GM11168 (cell line): ENCODE measurements around the gene SNX18.
"Not testable (repeated sequence)": the region's sequence is repeated elsewhere in the genome, so short reads cannot be mapped to it uniquely, and the experiment has no call there.

Experiments
- in situ Hi-C: fragments of 300-500 bp; cut with MboI; formaldehyde crosslinking; loops from one replicate; pipeline ENCODE4 v1.12.0; 2022; ENCODE audit warnings: low sequenced_read_pairs; ENCODE audit not compliant: unreplicated experiment

Gene SNX18

DNA sequence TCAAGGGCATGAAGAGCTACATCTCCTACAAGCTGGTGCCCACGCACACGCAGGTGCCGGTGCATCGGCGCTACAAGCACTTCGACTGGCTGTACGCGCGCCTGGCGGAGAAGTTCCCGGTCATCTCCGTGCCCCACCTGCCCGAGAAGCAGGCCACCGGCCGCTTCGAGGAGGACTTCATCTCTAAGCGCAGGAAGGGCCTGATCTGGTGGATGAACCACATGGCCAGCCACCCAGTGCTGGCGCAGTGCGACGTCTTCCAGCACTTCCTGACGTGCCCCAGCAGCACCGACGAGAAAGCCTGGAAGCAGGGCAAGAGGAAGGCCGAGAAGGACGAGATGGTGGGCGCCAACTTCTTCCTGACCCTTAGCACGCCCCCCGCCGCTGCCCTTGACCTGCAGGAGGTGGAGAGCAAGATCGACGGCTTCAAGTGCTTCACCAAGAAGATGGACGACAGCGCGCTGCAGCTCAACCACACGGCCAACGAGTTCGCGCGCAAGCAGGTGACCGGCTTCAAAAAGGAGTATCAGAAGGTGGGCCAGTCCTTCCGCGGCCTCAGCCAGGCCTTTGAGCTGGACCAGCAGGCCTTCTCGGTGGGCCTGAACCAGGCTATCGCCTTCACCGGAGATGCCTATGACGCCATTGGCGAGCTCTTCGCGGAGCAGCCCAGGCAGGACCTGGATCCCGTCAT lies 1.4 kb downstream of the SNX18 start:
- in situ Hi-C loops = loop anchor here (10.0 kb wide), 1 partner anchor 336 kb away; no protein-coding TSS in a partner anchor

DNA sequence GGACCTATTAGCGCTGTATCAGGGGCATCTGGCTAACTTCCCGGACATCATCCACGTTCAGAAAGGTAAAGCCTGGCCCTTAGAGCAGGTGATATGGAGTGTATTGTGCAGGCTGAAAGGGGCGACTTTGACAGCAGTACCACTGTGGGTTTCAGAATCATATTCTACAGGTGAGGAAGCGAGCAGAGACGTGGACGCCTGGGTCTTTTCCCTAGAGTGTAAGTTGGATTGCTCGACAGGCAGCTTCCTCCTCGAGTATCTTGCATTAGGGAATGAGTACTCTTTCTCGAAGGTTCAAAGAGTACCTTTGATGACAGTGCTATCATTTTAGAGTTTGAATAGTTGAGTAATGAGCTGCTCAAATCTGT lies 1.9 kb downstream of the SNX18 start:
- in situ Hi-C loops = loop anchor here (10.0 kb wide), 1 partner anchor 335 kb away; no protein-coding TSS in a partner anchor

DNA sequence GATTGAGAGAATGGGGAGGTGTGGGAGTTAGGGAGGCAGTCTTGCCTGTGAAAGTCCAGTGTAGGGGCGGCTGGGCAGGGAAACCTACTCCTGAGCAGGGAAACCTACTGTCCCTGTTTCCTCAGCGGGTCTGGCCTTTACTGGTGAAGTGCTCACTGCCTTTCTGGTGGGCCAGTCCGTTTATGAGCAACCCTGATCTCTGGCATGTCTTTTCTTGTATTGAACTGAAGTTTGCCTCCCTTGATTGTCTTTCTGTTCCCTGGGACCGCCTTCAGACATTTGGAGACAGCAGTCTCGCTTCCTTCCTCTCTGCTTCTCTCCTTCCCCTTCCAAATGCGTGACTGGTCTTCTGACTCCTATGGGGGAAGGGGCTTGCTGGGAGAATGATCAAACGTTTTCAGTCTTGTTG lies 2.9 kb downstream of the SNX18 start:
- in situ Hi-C loops = loop anchor here (10.0 kb wide), 1 partner anchor 314 kb away; no protein-coding TSS in a partner anchor

DNA sequence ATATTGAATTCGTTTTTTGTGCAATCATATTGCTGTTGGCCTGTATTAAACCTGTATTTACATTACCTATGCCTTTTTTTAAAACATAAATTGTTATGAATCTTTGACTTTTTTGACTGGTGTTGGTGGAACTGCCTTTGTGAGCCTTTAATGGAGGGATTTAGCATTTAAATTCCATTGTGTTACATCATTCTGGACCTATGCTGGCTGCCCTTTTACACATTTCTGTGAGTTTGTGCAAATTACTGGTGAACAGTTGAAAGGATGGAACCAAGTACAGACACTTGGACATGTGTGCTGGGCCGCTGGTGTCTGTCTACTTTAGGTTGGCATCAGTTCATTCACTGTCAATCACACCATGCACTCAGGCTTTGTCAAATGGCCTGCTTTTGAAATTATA lies 3.4 kb downstream of the SNX18 start:
- in situ Hi-C loops = loop anchor here (10.0 kb wide), 1 partner anchor 314 kb away; no protein-coding TSS in a partner anchor

DNA sequence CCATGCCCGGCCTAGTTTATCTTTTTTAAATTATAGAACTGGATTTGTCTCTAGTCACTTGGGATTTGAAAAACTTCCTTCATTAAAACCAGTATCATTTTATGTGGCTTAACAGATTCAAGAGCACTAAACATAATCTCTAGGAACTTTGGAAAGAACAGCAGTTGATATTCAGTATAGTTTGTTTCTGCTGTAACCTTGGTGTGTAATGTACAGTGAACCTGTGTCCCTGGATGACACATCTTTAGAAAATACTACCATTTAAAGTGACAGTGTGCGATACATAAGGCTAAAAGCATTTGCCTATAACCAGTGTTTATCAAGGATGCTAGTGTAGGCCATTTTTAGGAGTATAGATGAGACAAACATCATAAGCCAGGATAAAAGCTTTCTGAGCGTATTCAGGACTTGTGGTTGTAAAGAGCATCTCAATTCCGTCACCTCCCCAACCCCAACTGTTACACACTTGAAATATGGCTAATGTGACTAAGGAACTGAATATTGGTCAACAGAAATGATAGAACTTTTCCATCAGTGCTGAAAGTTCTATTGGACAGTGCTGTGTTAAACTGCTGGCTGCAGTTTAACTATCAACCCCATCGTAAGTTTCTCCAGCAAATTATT lies 4.4 kb downstream of the SNX18 start:
- in situ Hi-C loops = loop anchor here (10.0 kb wide), 1 partner anchor 313 kb away; no protein-coding TSS in a partner anchor

DNA sequence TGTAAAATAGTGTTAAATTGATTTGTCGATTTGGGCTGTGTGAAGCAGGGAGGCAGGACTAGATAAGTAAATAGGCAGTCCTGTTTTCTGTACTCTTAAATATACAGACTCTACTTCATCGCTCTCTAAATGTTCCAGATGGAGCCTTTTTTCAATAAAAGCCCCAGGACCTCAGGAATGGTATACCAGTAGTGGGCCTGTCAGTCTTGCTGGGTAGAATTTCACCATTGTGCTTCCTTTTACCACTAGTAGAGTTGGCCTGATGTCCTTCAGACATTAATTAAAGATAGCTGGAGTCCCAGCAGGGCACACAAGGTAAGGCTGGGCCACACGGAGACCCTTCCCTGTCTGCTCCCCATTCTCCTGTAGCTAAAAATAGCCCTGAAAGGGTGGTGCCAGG lies 6.0 kb downstream of the SNX18 start:
- in situ Hi-C loops = loop anchor here (10.0 kb wide), 1 partner anchor 311 kb away; no protein-coding TSS in a partner anchor

DNA sequence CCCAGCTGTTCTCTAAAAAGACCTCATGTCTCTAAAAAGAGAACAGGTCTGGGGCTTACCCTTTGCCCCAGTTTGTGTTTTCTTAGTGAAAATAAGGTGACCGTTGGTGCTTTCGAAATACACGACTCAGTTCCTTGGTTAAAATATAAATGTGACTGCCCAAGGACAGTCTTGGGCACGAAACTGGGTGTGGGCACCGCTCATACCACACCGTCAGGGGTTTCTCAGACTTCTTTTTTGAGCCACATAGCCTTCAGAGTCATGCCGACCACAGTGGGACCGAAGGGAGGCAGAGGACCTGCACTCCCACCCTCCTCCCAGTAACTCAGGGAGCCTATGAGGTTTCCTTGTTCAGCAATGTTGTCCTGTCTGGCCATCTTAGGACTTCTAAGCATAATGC lies 6.5 kb downstream of the SNX18 start:
- in situ Hi-C loops = loop anchor here (10.0 kb wide), 1 partner anchor 311 kb away; no protein-coding TSS in a partner anchor

DNA sequence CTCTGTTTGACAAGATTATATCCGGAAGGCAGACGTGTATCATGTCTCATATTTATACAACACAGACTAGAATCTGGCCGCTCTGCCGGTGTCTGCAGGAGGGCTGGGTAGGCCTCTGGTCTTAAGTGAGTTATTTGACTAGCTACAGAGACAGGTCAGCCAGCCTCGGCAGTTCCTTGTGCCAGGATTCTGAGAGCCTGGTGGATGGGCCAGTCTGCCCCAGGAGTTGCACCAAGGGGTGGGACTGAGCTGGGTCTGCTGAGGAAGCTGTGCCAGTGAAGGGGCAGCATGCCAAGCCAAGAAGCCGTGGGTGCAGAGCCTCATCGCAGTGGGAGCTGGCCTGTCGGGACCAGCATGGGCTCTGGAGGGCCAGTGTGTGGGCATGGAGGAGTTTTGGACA lies 7.1 kb downstream of the SNX18 start:
- in situ Hi-C loops = loop anchor here (10.0 kb wide), 1 partner anchor 310 kb away; no protein-coding TSS in a partner anchor

DNA sequence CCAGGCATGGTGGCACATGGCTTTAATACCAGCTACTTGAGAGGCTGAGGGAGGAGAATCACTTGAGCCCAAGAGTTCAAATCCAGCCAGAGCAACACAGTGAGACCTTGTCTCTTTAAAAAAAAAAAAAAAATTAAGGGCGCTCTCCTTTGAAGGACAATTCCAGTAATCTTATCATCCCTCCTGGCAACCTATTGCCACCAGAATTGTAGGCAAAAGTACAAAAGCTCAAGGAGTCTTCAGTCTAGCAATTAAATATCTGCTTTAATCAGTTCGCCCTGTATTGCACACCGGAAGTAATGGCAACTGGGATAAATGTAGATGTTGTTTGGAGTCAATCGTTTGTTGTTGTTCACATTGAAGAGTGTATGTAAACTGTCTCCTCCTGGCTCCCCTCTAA lies 7.7 kb downstream of the SNX18 start:
- in situ Hi-C loops = loop anchor here (10.0 kb wide), 1 partner anchor 310 kb away; no protein-coding TSS in a partner anchor

DNA sequence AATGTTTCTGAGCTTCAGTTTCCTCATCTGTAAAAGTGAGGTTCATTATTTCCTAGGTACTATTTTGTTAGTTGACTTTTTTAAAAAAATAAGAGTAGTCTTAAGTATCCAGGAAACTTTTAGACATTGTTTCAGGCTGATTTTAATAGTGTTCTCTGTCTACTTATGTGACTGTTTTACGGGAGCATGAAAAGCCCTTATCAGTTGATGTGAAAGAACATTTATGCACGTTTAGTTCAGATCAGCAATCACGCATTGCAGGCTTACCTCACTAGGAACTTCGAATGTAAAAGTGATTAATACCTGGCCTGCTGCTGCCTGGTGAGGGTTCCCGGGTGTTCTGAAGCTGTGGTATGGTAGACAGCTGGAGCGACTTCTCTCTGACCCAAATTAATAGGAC lies 8.1 kb downstream of the SNX18 start:
- in situ Hi-C loops = loop anchor here (10.0 kb wide), 1 partner anchor 309 kb away; no protein-coding TSS in a partner anchor

DNA sequence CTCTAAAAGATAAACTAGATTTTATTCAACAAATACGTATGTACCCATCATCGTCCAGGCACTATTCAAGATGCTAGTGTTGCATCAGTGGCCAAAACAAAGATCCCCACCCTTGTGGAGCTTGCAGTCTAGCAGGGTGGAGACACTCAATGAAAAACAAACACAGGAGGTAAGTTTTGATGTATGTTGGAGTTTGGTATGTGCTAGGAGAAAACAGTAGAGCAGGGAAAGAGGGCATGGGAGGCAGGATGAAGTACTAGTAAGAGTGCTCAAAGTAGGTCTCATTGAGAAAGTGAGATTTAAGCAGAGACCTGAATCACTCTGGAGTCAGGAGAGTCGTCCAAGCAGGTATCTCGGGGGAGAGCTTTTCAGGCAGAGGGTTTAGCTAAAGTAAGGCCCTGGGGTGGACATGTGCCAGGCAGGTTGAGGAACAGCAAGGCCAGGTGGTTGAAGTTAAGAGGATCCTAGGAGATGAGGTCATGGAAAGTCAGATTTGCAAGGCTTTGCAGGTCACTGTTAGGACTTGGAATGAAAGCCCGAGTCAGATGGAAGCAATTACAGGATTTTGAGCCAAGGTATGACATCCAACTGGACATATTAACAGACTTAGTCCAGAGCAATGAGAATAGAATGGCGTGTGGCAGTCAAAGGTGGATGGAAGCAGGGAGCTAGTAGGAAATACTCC lies 9.2 kb downstream of the SNX18 start:
- in situ Hi-C loops = loop anchor here (10.0 kb wide), 1 partner anchor 308 kb away; no protein-coding TSS in a partner anchor

DNA sequence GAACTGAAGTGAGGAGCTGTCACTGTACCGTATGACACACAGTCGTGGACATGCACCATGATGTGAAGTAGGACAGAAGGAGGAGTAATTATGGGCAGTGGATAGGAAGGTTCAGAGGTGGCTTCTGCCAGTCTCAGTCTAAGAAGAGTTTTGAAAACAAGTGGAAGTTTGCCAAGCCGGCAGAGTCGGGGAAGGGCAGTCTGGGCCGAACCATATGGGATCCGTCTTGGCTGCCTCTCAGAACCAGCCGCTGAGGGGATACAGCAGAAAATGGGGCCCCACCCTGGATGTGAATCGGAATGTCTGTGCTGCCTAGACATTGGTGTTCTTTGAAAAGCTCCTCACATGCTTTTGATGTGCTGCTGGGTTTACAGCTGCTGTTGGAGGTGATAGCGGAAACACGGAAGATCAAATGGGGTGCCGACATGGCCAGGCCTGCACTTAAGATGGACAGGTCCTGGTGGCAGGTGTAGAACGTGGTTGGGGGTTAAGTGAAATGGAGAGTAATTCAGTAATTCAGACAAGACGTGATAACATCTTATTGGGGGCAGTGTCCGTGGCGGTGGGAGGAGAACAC lies 11.2 kb downstream of the SNX18 start:
- in situ Hi-C loops = loop anchor here (10.0 kb wide), 1 partner anchor 306 kb away; no protein-coding TSS in a partner anchor

DNA sequence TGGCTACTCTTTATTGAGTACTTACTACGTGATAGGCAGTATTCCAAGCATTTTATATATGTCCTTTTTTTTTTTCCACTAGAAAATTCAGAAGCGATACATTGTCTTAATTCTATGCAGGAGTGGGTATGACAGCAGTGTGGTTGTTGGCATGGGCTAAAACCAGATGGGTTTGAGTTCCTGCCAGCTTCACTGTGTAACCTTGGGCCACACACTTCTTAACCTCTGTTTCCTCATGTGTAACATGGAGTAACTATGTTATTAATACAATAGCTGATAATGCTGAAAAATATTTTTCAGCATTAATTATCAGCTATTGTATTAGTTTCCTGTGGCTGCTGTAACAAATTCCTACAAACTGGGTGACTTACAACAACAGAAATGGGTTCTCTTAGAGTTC lies 12.0 kb downstream of the SNX18 start:
- in situ Hi-C loops = loop anchor here (10.0 kb wide), 1 partner anchor 305 kb away; no protein-coding TSS in a partner anchor

DNA sequence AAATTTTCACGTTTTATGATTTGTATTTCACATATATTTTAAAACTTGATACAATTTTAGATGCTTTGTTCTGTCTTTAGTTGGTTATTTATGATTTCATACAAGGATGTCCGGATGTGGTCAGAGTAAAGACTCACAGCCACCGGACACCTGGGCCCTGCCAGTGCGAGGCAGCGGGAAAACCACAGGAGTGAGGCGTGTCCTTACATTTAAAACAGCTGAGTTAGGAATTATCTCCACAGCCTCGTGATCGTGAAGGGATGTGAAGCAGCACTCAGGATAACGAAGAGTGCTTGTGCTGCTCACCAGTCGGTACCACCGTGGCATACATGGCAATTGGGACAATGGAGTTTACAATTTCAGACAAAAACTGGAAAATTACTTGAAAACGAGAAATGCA lies 14.0 kb downstream of the SNX18 start:
- in situ Hi-C loops = no loop called here

DNA sequence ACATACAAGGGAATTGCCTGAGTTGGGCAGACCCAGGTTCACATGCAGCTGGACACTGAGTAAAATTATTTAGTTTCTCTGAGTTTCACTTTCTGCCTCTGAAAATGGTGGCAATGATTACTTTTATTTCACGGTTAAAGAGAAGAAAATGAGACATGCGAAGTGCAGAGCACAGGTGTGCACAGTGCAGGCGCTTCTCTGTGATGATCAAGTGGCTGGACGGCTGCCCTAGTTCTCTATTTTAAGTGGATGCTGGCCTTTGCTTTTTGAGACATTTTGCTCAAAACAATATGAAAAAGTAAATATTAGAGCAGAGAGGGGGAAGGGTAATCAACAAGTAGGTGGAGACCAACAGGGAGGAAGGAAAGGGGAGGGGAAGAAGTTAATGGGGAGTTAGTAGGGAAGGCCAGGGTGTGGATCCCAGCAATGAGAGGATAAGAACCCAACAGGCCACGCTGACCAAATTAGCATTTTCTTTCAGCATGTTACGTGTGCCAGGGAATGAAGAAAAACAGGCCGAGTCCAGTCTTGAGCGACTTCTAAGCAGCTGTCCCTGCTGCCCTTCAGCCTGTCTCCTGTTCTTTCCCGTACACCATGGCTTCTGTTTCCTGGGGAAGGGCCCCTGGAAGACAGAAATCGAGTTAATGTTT lies 16.1 kb downstream of the SNX18 start:
- in situ Hi-C loops = no loop called here

DNA sequence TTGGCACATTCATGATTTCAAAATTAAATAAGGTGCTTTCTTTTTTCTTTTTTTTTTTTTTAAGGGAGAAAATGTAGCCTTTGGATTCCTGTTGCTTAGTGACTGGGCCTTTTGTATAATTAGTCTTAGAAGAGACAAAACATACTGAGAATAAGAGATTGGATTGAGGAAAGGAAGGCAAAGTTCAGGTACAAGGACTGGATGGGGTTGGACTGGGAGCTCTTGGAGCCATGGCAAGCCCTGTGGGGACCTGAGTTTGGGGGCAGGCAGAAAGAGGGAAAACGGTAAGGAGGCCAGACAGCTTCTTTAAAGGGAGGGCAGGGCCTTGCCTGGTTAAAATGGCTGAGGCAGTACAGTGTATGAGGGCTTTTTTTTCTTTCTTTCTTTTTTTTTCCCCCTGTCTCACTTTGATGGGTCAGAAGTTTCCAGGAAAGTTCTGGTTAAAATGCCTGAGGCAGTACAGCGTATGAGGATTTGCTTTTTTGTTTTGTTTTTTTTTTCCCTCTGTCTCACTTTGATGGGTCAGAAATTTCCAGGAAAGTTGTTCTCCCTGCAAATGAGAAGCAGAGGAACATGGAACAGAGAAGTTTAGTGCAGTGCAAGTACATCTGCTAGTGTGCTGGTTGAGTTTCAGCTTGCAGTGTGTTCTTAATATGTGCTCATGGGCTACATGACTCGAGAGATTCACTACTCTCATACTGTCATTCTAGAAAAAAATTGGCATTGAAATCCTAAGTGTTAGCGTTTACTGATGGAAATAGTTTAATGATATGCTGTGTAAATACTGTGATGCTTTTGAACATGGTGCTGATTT lies 16.8 kb downstream of the SNX18 start:
- in situ Hi-C loops = no loop called here

DNA sequence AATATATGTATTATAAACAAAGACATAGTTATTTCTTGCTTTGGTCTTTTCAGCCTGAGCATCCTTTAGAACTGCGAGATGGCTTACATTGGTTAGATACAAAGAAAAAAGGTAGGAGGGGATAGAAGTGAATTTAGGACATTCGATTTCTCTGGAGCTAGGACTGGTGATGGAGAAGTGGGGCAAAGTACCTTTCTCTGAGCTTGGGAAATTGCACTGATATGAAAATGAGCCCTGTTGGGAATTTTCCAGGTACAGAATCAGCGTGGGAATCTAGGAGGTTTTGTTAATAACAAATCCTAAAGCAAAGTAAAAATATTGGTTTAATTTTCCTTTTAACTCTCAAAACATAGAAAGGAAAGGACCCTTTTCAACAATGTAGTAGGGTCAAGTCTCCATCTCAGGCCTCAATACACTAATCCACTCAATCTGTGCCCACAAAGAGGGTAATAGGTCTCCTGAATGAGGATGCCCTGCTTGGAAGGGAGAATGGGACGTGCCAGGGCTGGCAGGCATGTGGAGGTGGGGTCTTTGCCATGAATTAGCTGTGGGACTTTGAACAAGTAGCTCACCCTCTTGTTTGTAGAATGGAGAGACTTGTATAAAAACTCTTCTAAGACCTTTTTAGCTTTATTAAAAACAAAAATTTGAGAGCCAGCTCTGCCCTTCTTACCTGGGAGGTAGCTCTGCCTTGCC lies 17.7 kb downstream of the SNX18 start:
- in situ Hi-C loops = no loop called here

DNA sequence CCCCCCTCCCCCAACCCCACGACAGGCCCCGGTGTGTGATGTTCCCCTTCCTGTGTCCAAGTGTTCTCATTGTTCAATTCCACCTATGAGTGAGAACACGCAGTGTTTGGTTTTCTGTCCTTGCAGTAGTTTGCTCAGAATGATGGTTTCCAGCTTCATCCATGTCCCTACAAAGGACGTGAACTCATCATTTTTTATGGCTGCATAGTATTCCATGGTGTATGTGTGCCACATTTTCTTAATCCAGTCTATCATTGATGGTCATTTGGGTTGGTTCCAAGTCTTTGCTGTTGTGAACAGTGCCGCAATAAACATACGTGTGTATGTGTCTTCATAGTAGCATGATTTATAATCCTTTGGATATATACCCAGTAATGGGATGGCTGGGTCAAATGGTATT lies 18.8 kb downstream of the SNX18 start:
- in situ Hi-C loops = not testable (repeated sequence)
